ENCODE measurements around the gene LYZL2. TPM values are rescaled to one million over a fixed set of nuclear protein-coding genes. Genes with fewer than 3 reads are reported as not detected.

Gene LYZL2
- total and polyA plus RNA-seq, 2 of the 8 experiments (the other 6 are each of a cell fraction or from before 2014, with no cell fraction given), result not detected

GRCh38 chr10:30631188-30631587 is 1.6 kb upstream of the LYZL2 start (continued):
- TF ChIP-seq TBP (IDR thresholded peaks at IDR 0.05; ENCODE audit: low read depth, low read length), result no peak
- no peak for TF ChIP-seq POLR2AphosphoS5 (IDR thresholded peaks at IDR 0.05; ENCODE audit: low read depth, low read length)
- TF ChIP-seq SRF (IDR thresholded peaks at IDR 0.05; ENCODE audit: low read depth, low read length), result no peak
- TF ChIP-seq MAX (IDR thresholded peaks at IDR 0.05), result no peak
